ENCODE data around the gene ZNF701. TPM values are rescaled to one million over a fixed set of nuclear protein-coding genes. Genes with fewer than 3 reads are reported as not detected.
"Not testable (repeated sequence)": the region's sequence is repeated elsewhere in the genome, so short reads cannot be mapped to it uniquely, and the experiment has no call there.

ZNF701 gene
- total RNA-seq, 1 donor from 2014 or later, result 18.5 TPM

DNA sequence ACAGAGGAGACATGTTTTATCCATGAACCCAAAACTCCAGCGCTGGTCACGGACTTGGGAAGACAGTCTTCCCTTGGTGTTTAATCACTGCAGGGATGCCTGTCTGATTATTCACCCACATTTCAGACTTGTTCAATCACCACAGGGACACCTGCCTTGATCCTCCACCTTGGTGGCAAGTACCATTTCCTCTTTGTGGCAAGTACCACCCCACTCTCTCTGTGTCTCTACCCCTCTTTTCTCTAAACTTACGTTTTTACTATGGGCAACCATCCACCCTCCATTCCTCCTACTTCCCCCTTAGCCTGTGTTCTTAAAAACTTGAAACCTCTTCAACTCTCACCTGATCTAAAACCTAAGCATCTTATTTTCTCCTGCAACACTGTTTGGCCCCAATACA, 51.3 kb downstream of the ZNF701 start:
- peaks cover 2% of the 10 kb centered on the region for H3K27me3 Mint-ChIP-seq (ENCODE audit: unreplicated experiment)
- peak overlapping the region; percentile 8 for H3K4me3 Mint-ChIP-seq (ENCODE audit: unreplicated experiment)
- peaks cover 6% of the 10 kb centered on the region for H3K9me3 Mint-ChIP-seq (ENCODE audit: unreplicated experiment)
- DNase-seq (ENCODE audit: low spot score), result no peak
- H3K27ac Mint-ChIP-seq (ENCODE audit: unreplicated experiment), result no peak overlapping the region
- no peaks in the 10 kb centered on the region for H3K4me1 Mint-ChIP-seq (ENCODE audit: unreplicated experiment)
- TF ChIP-seq, protein P1, sequence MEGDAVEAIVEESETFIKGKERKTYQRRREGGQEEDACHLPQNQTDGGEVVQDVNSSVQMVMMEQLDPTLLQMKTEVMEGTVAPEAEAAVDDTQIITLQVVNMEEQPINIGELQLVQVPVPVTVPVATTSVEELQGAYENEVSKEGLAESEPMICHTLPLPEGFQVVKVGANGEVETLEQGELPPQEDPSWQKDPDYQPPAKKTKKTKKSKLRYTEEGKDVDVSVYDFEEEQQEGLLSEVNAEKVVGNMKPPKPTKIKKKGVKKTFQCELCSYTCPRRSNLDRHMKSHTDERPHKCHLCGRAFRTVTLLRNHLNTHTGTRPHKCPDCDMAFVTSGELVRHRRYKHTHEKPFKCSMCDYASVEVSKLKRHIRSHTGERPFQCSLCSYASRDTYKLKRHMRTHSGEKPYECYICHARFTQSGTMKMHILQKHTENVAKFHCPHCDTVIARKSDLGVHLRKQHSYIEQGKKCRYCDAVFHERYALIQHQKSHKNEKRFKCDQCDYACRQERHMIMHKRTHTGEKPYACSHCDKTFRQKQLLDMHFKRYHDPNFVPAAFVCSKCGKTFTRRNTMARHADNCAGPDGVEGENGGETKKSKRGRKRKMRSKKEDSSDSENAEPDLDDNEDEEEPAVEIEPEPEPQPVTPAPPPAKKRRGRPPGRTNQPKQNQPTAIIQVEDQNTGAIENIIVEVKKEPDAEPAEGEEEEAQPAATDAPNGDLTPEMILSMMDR (IDR thresholded peaks at IDR 0.05; ENCODE audit: unreplicated experiment), result no peak
- H3K36me3 Mint-ChIP-seq (ENCODE audit: low read depth, unreplicated experiment), result peaks cover 47% of the 10 kb centered on the region

DNA sequence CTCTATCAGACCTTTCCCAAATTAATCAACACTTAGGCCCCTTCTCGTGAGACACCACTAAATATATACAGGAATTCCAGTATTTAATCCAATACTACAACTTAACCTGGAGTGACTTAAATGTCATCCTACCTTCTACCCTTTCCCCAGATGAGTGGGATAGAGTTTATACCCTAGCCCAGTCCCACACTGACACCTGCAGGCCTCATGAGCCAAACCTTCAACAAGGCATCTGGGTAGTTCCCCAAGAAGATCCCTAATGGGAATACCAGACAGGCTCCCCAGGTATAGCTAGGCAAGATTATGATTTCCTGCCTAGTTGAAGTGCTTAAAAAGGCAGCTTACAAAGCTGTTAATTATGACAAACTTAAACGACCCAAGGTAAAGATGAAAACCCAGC, 52.2 kb downstream of the ZNF701 start:
- no peak for DNase-seq (ENCODE audit: low spot score)
- H3K27ac Mint-ChIP-seq (ENCODE audit: unreplicated experiment), result no peak overlapping the region
- H3K4me3 Mint-ChIP-seq (ENCODE audit: unreplicated experiment), result no peak overlapping the region
- H3K9me3 Mint-ChIP-seq (ENCODE audit: unreplicated experiment), result no peaks in the 10 kb centered on the region
- TF ChIP-seq, protein P1 (IDR thresholded peaks at IDR 0.05; ENCODE audit: unreplicated experiment), result no peak
- peaks cover 2% of the 10 kb centered on the region for H3K27me3 Mint-ChIP-seq (ENCODE audit: unreplicated experiment)
- peaks cover 38% of the 10 kb centered on the region for H3K36me3 Mint-ChIP-seq (ENCODE audit: low read depth, unreplicated experiment)
- no peaks in the 10 kb centered on the region for H3K4me1 Mint-ChIP-seq (ENCODE audit: unreplicated experiment)

DNA sequence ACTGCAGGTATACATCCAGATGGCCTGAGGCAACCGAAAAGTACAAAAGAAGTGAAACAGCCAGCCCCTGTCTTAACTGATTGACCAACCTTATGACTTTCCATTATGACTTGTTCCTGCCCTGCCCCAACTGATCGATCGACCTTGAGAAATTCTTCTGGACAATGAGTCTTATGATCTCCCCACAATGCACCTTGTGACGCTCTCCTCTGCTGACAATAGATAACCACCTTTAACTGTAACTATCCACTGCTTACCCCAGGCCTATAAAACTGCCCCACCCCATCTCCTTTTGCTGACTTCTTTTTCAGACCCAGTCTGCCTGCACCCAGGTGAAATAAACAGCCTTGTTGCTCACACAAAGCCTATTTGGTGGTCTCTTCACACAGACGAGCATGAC, 56.8 kb downstream of the ZNF701 start:
- TF ChIP-seq, protein P1 (IDR thresholded peaks at IDR 0.05; ENCODE audit: unreplicated experiment), result no peak
- no peak overlapping the region for H3K4me3 Mint-ChIP-seq (ENCODE audit: unreplicated experiment)
- no peaks in the 10 kb centered on the region for H3K4me1 Mint-ChIP-seq (ENCODE audit: unreplicated experiment)
- H3K27me3 Mint-ChIP-seq (ENCODE audit: unreplicated experiment), result peaks cover 3% of the 10 kb centered on the region
- H3K27ac Mint-ChIP-seq (ENCODE audit: unreplicated experiment), result no peak overlapping the region
- H3K9me3 Mint-ChIP-seq (ENCODE audit: unreplicated experiment), result no peaks in the 10 kb centered on the region
- H3K36me3 Mint-ChIP-seq (ENCODE audit: low read depth, unreplicated experiment), result peaks cover 40% of the 10 kb centered on the region
- no peak for DNase-seq (ENCODE audit: low spot score)

DNA sequence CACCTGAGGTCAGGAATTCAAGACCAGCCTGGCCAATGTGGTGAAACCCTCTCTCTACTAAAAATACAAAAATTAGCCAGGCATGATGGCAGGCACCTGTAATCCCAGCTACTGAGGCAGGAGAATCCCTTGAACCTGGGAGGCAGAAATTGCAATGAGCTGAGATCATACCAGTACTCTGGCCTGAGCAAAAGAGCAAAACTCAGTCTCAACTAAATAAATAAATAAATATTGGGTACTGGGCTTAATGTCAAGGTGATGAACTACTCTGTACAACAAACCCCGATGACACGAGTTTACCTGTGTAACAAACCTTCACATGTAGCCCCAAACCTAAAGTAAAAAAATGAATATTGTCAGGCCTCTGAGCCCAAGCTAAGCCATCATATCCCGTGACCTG, 57.4 kb downstream of the ZNF701 start:
- not testable (repeated sequence) for H3K9me3 Mint-ChIP-seq (ENCODE audit: unreplicated experiment)

DNA sequence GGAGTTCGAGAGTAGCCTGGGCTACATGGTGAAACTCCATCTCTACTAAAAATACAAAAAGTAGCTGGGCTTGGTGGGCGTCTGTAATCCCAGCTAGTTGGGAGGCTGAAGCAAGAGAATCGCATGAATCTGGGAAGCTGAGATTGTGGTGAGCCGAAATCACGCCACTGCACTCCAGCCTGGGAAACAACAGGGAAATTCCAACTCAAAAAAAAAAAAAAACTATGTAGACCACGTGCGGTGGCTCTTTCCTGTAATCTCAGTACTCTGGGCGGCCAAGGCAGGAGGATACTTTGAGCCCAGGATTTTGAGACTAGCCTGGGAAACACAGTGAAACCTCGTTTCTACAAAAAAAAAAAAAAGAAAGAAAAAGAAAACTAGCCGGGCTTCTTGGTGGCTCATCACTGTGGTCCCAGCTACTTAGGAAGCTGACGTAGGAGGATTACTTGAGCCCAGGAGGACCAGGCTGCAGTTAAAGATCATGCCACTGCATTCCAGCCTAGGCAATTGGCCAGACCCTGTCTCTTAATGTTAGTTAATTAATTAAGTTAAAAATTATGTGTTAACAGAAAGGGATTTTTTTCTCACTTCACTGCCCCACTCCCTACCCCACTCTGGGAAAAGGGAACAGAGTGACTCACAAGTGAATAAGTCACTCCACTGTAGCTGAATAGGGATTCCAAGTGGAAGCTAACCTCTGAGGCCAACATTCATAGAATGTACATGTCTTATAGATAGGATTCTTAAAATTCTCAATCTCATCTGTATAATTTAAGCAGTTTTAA, 65.9 kb downstream of the ZNF701 start:
- TF ChIP-seq, protein P1 (IDR thresholded peaks at IDR 0.05; ENCODE audit: unreplicated experiment), result no peak
- Mint-ChIP-seq H3K9me3 (ENCODE audit: unreplicated experiment) (no peaks in the 10 kb centered on the region), H3K4me1 (ENCODE audit: unreplicated experiment) (peaks cover 9% of the 10 kb centered on the region), H3K4me3 (ENCODE audit: unreplicated experiment) (peak overlapping the region; percentile 62), H3K27me3 (ENCODE audit: unreplicated experiment) (peaks cover 9% of the 10 kb centered on the region), H3K27ac (ENCODE audit: unreplicated experiment) (peak overlapping the region; percentile 72), H3K36me3 (ENCODE audit: low read depth, unreplicated experiment) (peaks cover 25% of the 10 kb centered on the region)
- DNase-seq (ENCODE audit: low spot score), result no peak

More for the DNA sequence above, 57.4 kb downstream of the ZNF701 start:
- H3K4me3 Mint-ChIP-seq (ENCODE audit: unreplicated experiment); DNase-seq (ENCODE audit: low spot score); H3K4me1 Mint-ChIP-seq (ENCODE audit: unreplicated experiment); H3K27me3 Mint-ChIP-seq (ENCODE audit: unreplicated experiment); H3K27ac Mint-ChIP-seq (ENCODE audit: unreplicated experiment): not testable (repeated sequence)
- peaks cover 39% of the 10 kb centered on the region for H3K36me3 Mint-ChIP-seq (ENCODE audit: low read depth, unreplicated experiment)

Other genes with a start within 250 kb of the ZNF701 start
- gene ZNF610, start 234.0 kb upstream of the ZNF701 start, total RNA-seq (ENCODE audit: unreplicated experiment), result 7.5 TPM
- gene ZNF880, start 200.4 kb upstream of the ZNF701 start, total RNA-seq (ENCODE audit: unreplicated experiment), result 10.3 TPM
- gene ZNF528, start 172.4 kb upstream of the ZNF701 start, total RNA-seq (ENCODE audit: unreplicated experiment), result 3.9 TPM
- not detected for gene ZNF534, start 141.1 kb upstream of the ZNF701 start, total RNA-seq (ENCODE audit: unreplicated experiment)
- gene ZNF578, start 116.7 kb upstream of the ZNF701 start, total RNA-seq (ENCODE audit: unreplicated experiment), result 0.26 TPM
- 22.6 TPM for gene ZNF808, start 42.6 kb upstream of the ZNF701 start, total RNA-seq (ENCODE audit: unreplicated experiment)
- 40.0 TPM for gene ZNF83, start 68.1 kb downstream of the ZNF701 start, total RNA-seq (ENCODE audit: unreplicated experiment)
- 29.9 TPM for gene ZNF611, start 164.8 kb downstream of the ZNF701 start, total RNA-seq (ENCODE audit: unreplicated experiment)
- gene ZNF600, start 216.5 kb downstream of the ZNF701 start, total RNA-seq (ENCODE audit: unreplicated experiment), result 6.6 TPM

Measured in endothelial cell (in vitro differentiated cells).